Keratinocyte (primary cell): ENCODE data around the gene SLC44A3. TPM values are rescaled to one million over a fixed set of nuclear protein-coding genes. Genes with fewer than 3 reads are reported as not detected.

Source experiments
- DNase-seq: peaks from one replicate; pipeline ENCODE4 v3.0.0-alpha.2; 2011; ENCODE audit warnings: low read depth, missing footprints, low spot score
- FAIRE-seq: peaks from 2 replicates; lab custom pipeline; 2011; peaks lifted over from hg19 to GRCh38; lab: Jason Lieb, UNC
- H2AFZ ChIP-seq: 2 replicates; pipeline ENCODE4 v1.6.0; 2012; ENCODE audit warnings: low read length, control low read depth, inconsistent platforms; ENCODE audit not compliant: control insufficient read depth
- H3K27ac ChIP-seq: 2 replicates; pipeline ENCODE4 v1.5.1; 2011; ENCODE audit warnings: low read length; ENCODE audit not compliant: control insufficient read depth, insufficient read depth
- H3K27me3 ChIP-seq: 3 replicates; pipeline ENCODE4 v1.6.0; 2011; ENCODE audit warnings: low read length; ENCODE audit not compliant: control insufficient read depth, insufficient read depth; ENCODE audit errors: extremely low read depth
- H3K36me3 ChIP-seq, 2 experiments: 2 replicates in 1 of 2; 3 replicates in 1 of 2; pipeline ENCODE4 v1.5.1; 2011; ENCODE audit warnings: low read length in 2 of 2, mild to moderate bottlenecking in 1 of 2; ENCODE audit not compliant: control insufficient read depth in 2 of 2, insufficient read depth in 2 of 2; ENCODE audit errors: extremely low read depth in 1 of 2
- H3K4me1 ChIP-seq: 3 replicates; pipeline ENCODE4 v1.5.1; 2011; ENCODE audit warnings: low read length; ENCODE audit not compliant: control insufficient read depth, insufficient read depth; ENCODE audit errors: extremely low read depth
- H3K4me2 ChIP-seq: 3 replicates; pipeline ENCODE4 v1.6.0; 2011; ENCODE audit warnings: low read depth, low read length; ENCODE audit not compliant: control insufficient read depth, insufficient read depth; ENCODE audit errors: extremely low read depth
- H3K4me3 ChIP-seq, 3 experiments: fragments of 200-600 bp in 1 of 3; sonication (generic) in 1 of 3; 2 replicates in 2 of 3; 3 replicates in 1 of 3; pipeline ENCODE4 v1.5.1; 2011 to 2016; ENCODE audit warnings: low read length in 3 of 3, mild to moderate bottlenecking in 3 of 3, control low read depth in 2 of 3, inconsistent platforms in 1 of 3, low read depth in 1 of 3, mixed read lengths in 1 of 3, mixed run types in 1 of 3, moderate library complexity in 1 of 3; ENCODE audit not compliant: control insufficient read depth in 2 of 3, insufficient read depth in 2 of 3; ENCODE audit errors: extremely low read depth in 1 of 3
- H3K79me2 ChIP-seq: 2 replicates; pipeline ENCODE4 v1.6.0; 2012; ENCODE audit warnings: low read length; ENCODE audit not compliant: control insufficient read depth, insufficient read depth
- H3K9ac ChIP-seq: 3 replicates; pipeline ENCODE4 v1.6.0; 2011; ENCODE audit warnings: low read length; ENCODE audit not compliant: control insufficient read depth, insufficient read depth; ENCODE audit errors: extremely low read depth
- H3K9me1 ChIP-seq: 3 replicates; pipeline ENCODE4 v1.6.0; 2011; ENCODE audit warnings: low read length; ENCODE audit not compliant: control insufficient read depth, insufficient read depth; ENCODE audit errors: extremely low read depth
- H3K9me3 ChIP-seq: 2 replicates; pipeline ENCODE4 v1.5.1; 2012; ENCODE audit warnings: low read depth, low read length; ENCODE audit not compliant: control insufficient read depth
- H4K20me1 ChIP-seq: 3 replicates; pipeline ENCODE4 v1.6.0; 2011; ENCODE audit warnings: low read length; ENCODE audit not compliant: control insufficient read depth, insufficient read depth; ENCODE audit errors: extremely low read depth
- CTCF ChIP-seq, 3 experiments: IDR thresholded peaks in 1 of 3; conservative IDR thresholded peaks in 1 of 3; optimal IDR thresholded peaks in 1 of 3; 2 replicates in 2 of 3; 3 replicates in 1 of 3; pipeline versions ENCODE3 to v1.5.1; 2011; ENCODE audit warnings: low read length in 3 of 3, mild to moderate bottlenecking in 3 of 3, moderate library complexity in 2 of 3, control low read depth in 1 of 3, inconsistent platforms in 1 of 3; ENCODE audit not compliant: insufficient read depth in 2 of 3; ENCODE audit errors: extremely low read depth in 1 of 3
- EZH2 ChIP-seq: IDR thresholded peaks from one replicate; pipeline ENCODE4 v1.6.1; 2012; ENCODE audit warnings: inconsistent platforms, mild to moderate bottlenecking, low read length, moderate library complexity
- dilution Hi-C: fragments of 300-500 bp; cut with MboI; formaldehyde crosslinking; loops from one replicate; pipeline ENCODE4 v1.7.0; 2020; ENCODE audit warnings: low sequenced_read_pairs; ENCODE audit not compliant: extremely low pct_ligation_motif_present
- polyA plus RNA-seq, 5 experiments: library from polyadenylated mRNA; depleted of rRNA in 3 of 5; stranded (reverse) in 3 of 5; stranded (forward) in 1 of 5; unstranded in 1 of 5; fragments of >200 nt; gene quantifications; 1 replicate in 1 of 5; 2 replicates in 3 of 5; 3 replicates in 1 of 5; pipeline versions ENCODE4 v1.2.1 to v1.2.3, GENCODE V29; 2011 to 2012; ENCODE audit warnings: missing spikeins in 2 of 5, low read depth in 1 of 5, low replicate concordance in 1 of 5

SLC44A3 gene
- polyA plus RNA-seq, 1 donor (not counting 4 experiments of a cell fraction or from before 2014, with no cell fraction given): 7.3 TPM

- no peaks in the 10 kb centered on the region for H4K20me1 ChIP-seq
- no peak overlapping the region for H3K4me2 ChIP-seq
- no peaks in the 10 kb centered on the region for H3K9me3 ChIP-seq
- no peaks in the 10 kb centered on the region for H3K27me3 ChIP-seq
- no peak overlapping the region for H3K9ac ChIP-seq
- H3K4me1 ChIP-seq: no peaks in the 10 kb centered on the region
- H3K4me3 ChIP-seq: no peak overlapping the region
- FAIRE-seq: no peak
- no peak overlapping the region for H2AFZ ChIP-seq
- no peaks in the 10 kb centered on the region for H3K9me1 ChIP-seq
- peaks cover 0 to 1% of the 10 kb centered on the region in 2 experiments for H3K36me3 ChIP-seq
- TF ChIP-seq CTCF (optimal IDR thresholded peaks at IDR 0.05 in 1 of 3, IDR thresholded peaks at IDR 0.05 in 1 of 3, conservative IDR thresholded peaks at IDR 0.05 in 1 of 3; ENCODE audit: extremely low read depth in 1 of 3, insufficient read depth in 2 of 3, low read length in 3 of 3) (no peak), EZH2 (no peak)
- H3K27ac ChIP-seq: no peak overlapping the region
- dilution Hi-C loops: no loop called here
- DNase-seq: no peak
- H3K79me2 ChIP-seq: no peaks in the 10 kb centered on the region
These were observed 68.0 kb downstream of the SLC44A3 start for GRCh38 chr1:94888201-94888600.

GRCh38 chr1:94892604-94893254, 72.6 kb downstream of the SLC44A3 start:
- H3K9me3 ChIP-seq: no peaks in the 10 kb centered on the region
- H3K27ac ChIP-seq: no peak overlapping the region
- peaks cover 4 to 14% of the 10 kb centered on the region in 2 experiments for H3K36me3 ChIP-seq
- H3K9ac ChIP-seq: no peak overlapping the region
- no peaks in the 10 kb centered on the region for H4K20me1 ChIP-seq
- dilution Hi-C loops: no loop called here
- H3K79me2 ChIP-seq: no peaks in the 10 kb centered on the region
- no peaks in the 10 kb centered on the region for H3K4me1 ChIP-seq
- FAIRE-seq: no peak
- no peaks in the 10 kb centered on the region for H3K27me3 ChIP-seq
- DNase-seq: no peak
- no peak overlapping the region for H2AFZ ChIP-seq
- no peak overlapping the region for H3K4me3 ChIP-seq
- TF ChIP-seq CTCF (optimal IDR thresholded peaks at IDR 0.05 in 1 of 3, IDR thresholded peaks at IDR 0.05 in 1 of 3, conservative IDR thresholded peaks at IDR 0.05 in 1 of 3; ENCODE audit: extremely low read depth in 1 of 3, insufficient read depth in 2 of 3, low read length in 3 of 3) (no peak), EZH2 (no peak)
- no peak overlapping the region for H3K4me2 ChIP-seq
- no peaks in the 10 kb centered on the region for H3K9me1 ChIP-seq
